MM.1S (cell line): ENCODE measurements around the gene ASIC2.

Experiments used
- EZH2 ChIP-seq: fragments of 300-600 bp; sonication (generic); optimal IDR thresholded peaks from 2 replicates; pipeline ENCODE3; 2017; ENCODE audit warnings: low read depth, mild to moderate bottlenecking, antibody characterized with exemption, low read length, mixed read lengths
- EZH2phosphoT487 ChIP-seq: fragments of 300-600 bp; sonication (generic); IDR thresholded peaks from 2 replicates; pipeline ENCODE4 v1.6.1; 2018; ENCODE audit warnings: antibody characterized with exemption, low read length
- TF ChIP-seq, protein P1 (sequence below): fragments of 300-600 bp; sonication (generic); IDR thresholded peaks from 2 replicates; pipeline ENCODE4 v1.5.1; 2016; ENCODE audit warnings: antibody characterized with exemption, low read length, mixed read lengths

- TF ChIP-seq, protein P1, sequence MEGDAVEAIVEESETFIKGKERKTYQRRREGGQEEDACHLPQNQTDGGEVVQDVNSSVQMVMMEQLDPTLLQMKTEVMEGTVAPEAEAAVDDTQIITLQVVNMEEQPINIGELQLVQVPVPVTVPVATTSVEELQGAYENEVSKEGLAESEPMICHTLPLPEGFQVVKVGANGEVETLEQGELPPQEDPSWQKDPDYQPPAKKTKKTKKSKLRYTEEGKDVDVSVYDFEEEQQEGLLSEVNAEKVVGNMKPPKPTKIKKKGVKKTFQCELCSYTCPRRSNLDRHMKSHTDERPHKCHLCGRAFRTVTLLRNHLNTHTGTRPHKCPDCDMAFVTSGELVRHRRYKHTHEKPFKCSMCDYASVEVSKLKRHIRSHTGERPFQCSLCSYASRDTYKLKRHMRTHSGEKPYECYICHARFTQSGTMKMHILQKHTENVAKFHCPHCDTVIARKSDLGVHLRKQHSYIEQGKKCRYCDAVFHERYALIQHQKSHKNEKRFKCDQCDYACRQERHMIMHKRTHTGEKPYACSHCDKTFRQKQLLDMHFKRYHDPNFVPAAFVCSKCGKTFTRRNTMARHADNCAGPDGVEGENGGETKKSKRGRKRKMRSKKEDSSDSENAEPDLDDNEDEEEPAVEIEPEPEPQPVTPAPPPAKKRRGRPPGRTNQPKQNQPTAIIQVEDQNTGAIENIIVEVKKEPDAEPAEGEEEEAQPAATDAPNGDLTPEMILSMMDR: no peak
- no peak for TF ChIP-seq EZH2
- no peak for TF ChIP-seq EZH2phosphoT487
Observed at GRCh38 chr17:33196883-33197282, 96.2 kb downstream of the ASIC2 start.
